Calu3 (cell line): ENCODE results near the gene TIMM50. TPM values are rescaled to one million over a fixed set of nuclear protein-coding genes. Genes with fewer than 3 reads are reported as not detected.

Experiments
- BruUV-seq: library from RNA; stranded (reverse); fragments of 400-500 nt; replicated peaks from 2 replicates; lab custom pipeline; 2021; lab: Mats Ljungman, UMichigan
- CTCF ChIA-PET: fragments of 300-600 bp; sonication (Branson Sonifier 250); formaldehyde crosslinking; loops from one replicate; lab custom pipeline; 2022; ENCODE audit warnings: antibody characterized with exemption; lab: Charles Lee
- DNase-seq: peaks from one replicate; pipeline ENCODE4 v3.0.0; 2022
- H3K27ac Mint-ChIP-seq: one replicate; pipeline ENCODE4 v1.8.0; 2022; ENCODE audit warnings: mixed read lengths; ENCODE audit not compliant: unreplicated experiment
- H3K27me3 Mint-ChIP-seq: one replicate; pipeline ENCODE4 v1.8.0; 2022; ENCODE audit warnings: mixed read lengths; ENCODE audit not compliant: unreplicated experiment
- H3K36me3 Mint-ChIP-seq: one replicate; pipeline ENCODE4 v1.8.0; 2022; ENCODE audit warnings: mild to moderate bottlenecking, moderate library complexity, mixed read lengths; ENCODE audit not compliant: insufficient read depth, unreplicated experiment
- H3K4me1 Mint-ChIP-seq: one replicate; pipeline ENCODE4 v1.8.0; 2022; ENCODE audit warnings: mild to moderate bottlenecking, low read depth, mixed read lengths; ENCODE audit not compliant: unreplicated experiment
- H3K4me3 Mint-ChIP-seq: one replicate; pipeline ENCODE4 v1.8.0; 2022; ENCODE audit warnings: mild to moderate bottlenecking, low read depth, moderate library complexity, mixed read lengths; ENCODE audit not compliant: unreplicated experiment
- H3K9me3 Mint-ChIP-seq: one replicate; pipeline ENCODE4 v1.8.0; 2022; ENCODE audit warnings: low read depth, mixed read lengths; ENCODE audit not compliant: unreplicated experiment
- CTCF ChIP-seq: fragments of 200-600 bp; IDR thresholded peaks from one replicate; pipeline ENCODE4 v1.8.0; 2022; ENCODE audit warnings: antibody characterized with exemption; ENCODE audit not compliant: unreplicated experiment
- intact Hi-C: fragments of 100-400 bp; cut with micrococcal nuclease; formaldehyde crosslinking; loops from one replicate; pipeline ENCODE4 v1.10.0; 2022; ENCODE audit not compliant: unreplicated experiment
- total RNA-seq: library from RNA; stranded (reverse); gene quantifications from 2 replicates; pipeline ENCODE4 v1.2.3, GENCODE V29; 2022

Gene TIMM50
- total RNA-seq, 1 experiment from 2014 or later, result 116 TPM

GRCh38 chr19:39516270-39516669, 35.6 kb downstream of the TIMM50 start:
- TF ChIP-seq CTCF, result no peak
- intact Hi-C loops, result no loop called here
- Mint-ChIP-seq H3K27ac (no peak overlapping the region), H3K9me3 (no peaks in the 10 kb centered on the region), H3K27me3 (peaks cover 78% of the 10 kb centered on the region), H3K36me3 (no peaks in the 10 kb centered on the region), H3K4me1 (no peaks in the 10 kb centered on the region), H3K4me3 (no peak overlapping the region)
- no TSS peak for BruUV-seq
- CTCF ChIA-PET, result interaction anchor here (0.6 kb wide), 1 partner anchor 9 kb away, joined by 5 read pairs; no protein-coding TSS in a partner anchor
- DNase-seq, result no peak

DNA sequence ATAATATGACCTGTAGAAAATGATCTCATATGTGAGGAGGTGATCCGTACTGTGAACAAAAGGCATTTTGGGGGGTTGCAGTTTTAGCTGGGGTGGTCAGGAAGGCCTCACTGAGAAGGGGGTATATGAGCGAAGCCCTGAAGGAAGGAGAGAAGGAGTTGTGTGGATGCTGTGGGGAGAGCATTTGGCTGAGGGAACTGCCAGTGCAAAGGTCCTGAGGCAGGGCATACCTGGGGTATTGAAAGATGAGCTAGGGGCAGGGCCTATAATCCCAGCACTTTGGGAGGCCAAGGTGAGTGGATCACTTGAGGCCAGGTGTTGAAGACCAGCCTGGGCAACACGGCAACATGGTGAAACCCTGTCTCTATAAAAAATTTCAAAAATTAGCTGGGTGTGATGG, 36.8 kb downstream of the TIMM50 start:
- intact Hi-C loops, result no loop called here
- H3K27me3 Mint-ChIP-seq, result peaks cover 70% of the 10 kb centered on the region
- H3K9me3 Mint-ChIP-seq, result no peaks in the 10 kb centered on the region
- CTCF ChIA-PET, result interaction anchor here (0.7 kb wide), 1 partner anchor 373 kb away, joined by 6 read pairs; no protein-coding TSS in a partner anchor
- H3K4me1 Mint-ChIP-seq, result no peaks in the 10 kb centered on the region
- no TSS peak for BruUV-seq
- no peak overlapping the region for H3K27ac Mint-ChIP-seq
- H3K36me3 Mint-ChIP-seq, result no peaks in the 10 kb centered on the region
- no peak for DNase-seq
- H3K4me3 Mint-ChIP-seq, result no peak overlapping the region
- TF ChIP-seq CTCF, result no peak

DNA sequence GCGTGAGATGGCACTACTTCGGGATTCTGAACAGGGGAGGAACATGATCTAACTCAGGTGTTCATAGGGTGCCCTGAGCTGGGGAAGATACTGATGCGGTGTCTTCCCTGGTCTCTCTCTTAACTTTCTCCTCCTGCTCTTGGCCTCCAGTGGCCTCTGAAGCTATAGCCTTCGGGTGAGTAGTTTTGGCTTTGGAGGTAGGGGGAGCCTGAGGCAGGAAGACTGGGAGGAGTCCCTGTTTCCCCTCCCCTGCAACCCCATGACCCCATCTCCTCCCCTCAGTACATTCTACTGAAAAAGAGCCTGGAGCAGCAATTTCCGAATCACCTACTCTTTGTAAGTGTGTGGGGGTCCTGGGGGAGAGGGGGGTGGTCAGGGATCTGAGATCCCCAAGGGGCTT, 37.8 kb downstream of the TIMM50 start:
- CTCF ChIA-PET, result interaction anchor here (0.6 to 1.2 kb wide), 5 partner anchors 9 to 163 kb away, joined by 3 to 5 read pairs (median 4); partner anchors contain the start of gene EID2B
- H3K9me3 Mint-ChIP-seq, result no peaks in the 10 kb centered on the region
- DNase-seq, result no peak
- no peaks in the 10 kb centered on the region for H3K4me1 Mint-ChIP-seq
- no TSS peak for BruUV-seq
- no peak overlapping the region for H3K27ac Mint-ChIP-seq
- H3K36me3 Mint-ChIP-seq, result no peaks in the 10 kb centered on the region
- H3K4me3 Mint-ChIP-seq, result peak overlapping the region; percentile 45
- peaks cover 60% of the 10 kb centered on the region for H3K27me3 Mint-ChIP-seq
- intact Hi-C loops, result no loop called here
- no peak for TF ChIP-seq CTCF

DNA sequence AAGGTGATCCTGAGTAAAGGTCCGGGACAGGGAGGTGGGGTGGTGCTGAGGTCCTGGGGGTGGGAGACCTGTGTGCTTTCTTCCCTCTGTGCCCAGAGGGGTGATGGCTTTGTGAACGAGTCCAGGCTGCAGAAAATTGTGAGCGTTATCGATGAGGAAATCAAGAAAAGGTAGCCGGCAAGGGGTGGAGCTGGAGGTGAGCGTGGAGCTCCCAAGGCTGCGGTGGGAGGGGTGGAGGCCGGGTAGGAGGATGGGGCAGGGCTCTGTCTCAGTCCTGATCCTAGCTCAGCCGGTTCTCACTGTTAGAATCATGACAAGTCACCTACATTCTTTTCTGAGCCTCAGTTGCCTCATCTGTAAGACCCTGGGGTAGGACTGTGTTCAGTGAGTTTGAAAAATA, 38.3 kb downstream of the TIMM50 start:
- CTCF ChIA-PET, result interaction anchor here (0.8 to 1.2 kb wide), 3 partner anchors 9 to 78 kb away, joined by 3 to 5 read pairs (median 4); partner anchors contain the start of gene EID2B
- no peak for TF ChIP-seq CTCF
- intact Hi-C loops, result no loop called here
- H3K4me1 Mint-ChIP-seq, result no peaks in the 10 kb centered on the region
- DNase-seq, result no peak
- H3K36me3 Mint-ChIP-seq, result no peaks in the 10 kb centered on the region
- BruUV-seq, result no TSS peak
- H3K4me3 Mint-ChIP-seq, result peak overlapping the region; percentile 45
- H3K27ac Mint-ChIP-seq, result no peak overlapping the region
- peaks cover 55% of the 10 kb centered on the region for H3K27me3 Mint-ChIP-seq
- no peaks in the 10 kb centered on the region for H3K9me3 Mint-ChIP-seq
